HepG2 (cell line): ENCODE results near the gene METRN. TPM values are rescaled to one million over a fixed set of nuclear protein-coding genes. Genes with fewer than 3 reads are reported as not detected.

ENCODE experiments used
- AKAP8 ChIP-seq: sonication (generic); formaldehyde crosslinking; IDR thresholded peaks from 2 replicates; pipeline ENCODE4 v1.5.1; 2020; ENCODE audit warnings: mild to moderate bottlenecking, missing genetic modification reagents
- ARNT2 ChIP-seq: sonication (generic); formaldehyde crosslinking; IDR thresholded peaks from 2 replicates; pipeline ENCODE4 v1.8.0; 2022; ENCODE audit warnings: mild to moderate bottlenecking, low read depth, missing genetic modification reagents, moderate library complexity
- ATF7-NPFF ChIP-seq: sonication (generic); formaldehyde crosslinking; IDR thresholded peaks from 2 replicates; pipeline ENCODE4 v1.8.1; 2023; ENCODE audit warnings: mild to moderate bottlenecking, low read depth, missing genetic modification reagents, moderate library complexity
- CENPBD1 ChIP-seq: sonication (generic); formaldehyde crosslinking; IDR thresholded peaks from 2 replicates; pipeline ENCODE4 v1.8.0; 2022; ENCODE audit warnings: missing genetic modification reagents, low read depth, mild to moderate bottlenecking, borderline replicate concordance
- CHD4 ChIP-seq: fragments of 200-600 bp; sonication (generic); IDR thresholded peaks from 2 replicates; pipeline ENCODE4 v1.7.0; 2017; ENCODE audit warnings: mild to moderate bottlenecking, low read length, borderline replicate concordance
- DMAP1 ChIP-seq: IDR thresholded peaks from 2 replicates; pipeline ENCODE4 v1.6.1; 2016
- DNMT3B ChIP-seq: conservative IDR thresholded peaks from 2 replicates; pipeline ENCODE4 v1.6.1; 2016; ENCODE audit warnings: missing biosample characterization, control low read depth
- GABPA ChIP-seq, 2 experiments: IDR thresholded peaks; 2 replicates each; pipeline ENCODE4 v1.6.1; 2011 to 2016; ENCODE audit warnings: low read depth in 2 of 2, low read length in 1 of 2, missing biosample characterization in 1 of 2, missing genetic modification characterization in 1 of 2
- HCFC1 ChIP-seq: fragments of 150-350 bp; IDR thresholded peaks from 2 replicates; pipeline ENCODE4 v1.6.1; 2014; ENCODE audit warnings: low read depth, low read length
- HNF4G ChIP-seq, 2 experiments: sonication (generic) in 1 of 2; formaldehyde crosslinking in 1 of 2; IDR thresholded peaks; 2 replicates each; pipeline versions ENCODE4 v1.4.0 to v1.6.1; 2011 to 2020; ENCODE audit warnings: borderline replicate concordance in 2 of 2, low read depth in 2 of 2, mild to moderate bottlenecking in 2 of 2, low read length in 1 of 2, missing genetic modification reagents in 1 of 2, moderate library complexity in 1 of 2
- KLF6 ChIP-seq: IDR thresholded peaks from 2 replicates; pipeline ENCODE4 v1.8.0; 2016; ENCODE audit warnings: missing biosample characterization, missing genetic modification reagents
- REL ChIP-seq: sonication (generic); formaldehyde crosslinking; conservative IDR thresholded peaks from 2 replicates; pipeline ENCODE4 v1.8.0; 2022; ENCODE audit warnings: mild to moderate bottlenecking, missing genetic modification reagents, moderate library complexity
- SCMH1 ChIP-seq: sonication (generic); formaldehyde crosslinking; IDR thresholded peaks from 2 replicates; pipeline ENCODE4 v1.9.0; 2021; ENCODE audit warnings: missing genetic modification reagents, mild to moderate bottlenecking, borderline replicate concordance
- SPEN ChIP-seq: sonication (generic); formaldehyde crosslinking; IDR thresholded peaks from 2 replicates; pipeline ENCODE4 v1.5.1; 2020; ENCODE audit warnings: low read depth, mild to moderate bottlenecking, missing genetic modification reagents
- SSRP1 ChIP-seq: IDR thresholded peaks from 2 replicates; pipeline ENCODE4 v1.6.1; 2016; ENCODE audit warnings: control low read depth
- ZBTB38 ChIP-seq: sonication (generic); formaldehyde crosslinking; IDR thresholded peaks from 2 replicates; pipeline ENCODE4 v1.5.1; 2020; ENCODE audit warnings: mild to moderate bottlenecking, missing genetic modification reagents
- ZFP82 ChIP-seq: sonication (generic); formaldehyde crosslinking; IDR thresholded peaks from 2 replicates; pipeline ENCODE4 v1.5.1; 2020; ENCODE audit warnings: mild to moderate bottlenecking, missing genetic modification reagents, borderline replicate concordance
- ZNF546 ChIP-seq: sonication (generic); formaldehyde crosslinking; conservative IDR thresholded peaks from 2 replicates; pipeline ENCODE4 v1.8.1; 2023; ENCODE audit warnings: mild to moderate bottlenecking, missing genetic modification reagents
- ZNF549 ChIP-seq: sonication (generic); formaldehyde crosslinking; IDR thresholded peaks from 2 replicates; pipeline ENCODE4 v1.5.0; 2020; ENCODE audit warnings: missing genetic modification reagents
- ZNF746 ChIP-seq: sonication (generic); formaldehyde crosslinking; IDR thresholded peaks from 2 replicates; pipeline ENCODE4 v1.8.0; 2022; ENCODE audit warnings: mild to moderate bottlenecking, missing genetic modification reagents
- ZNF816 ChIP-seq: sonication (generic); formaldehyde crosslinking; IDR thresholded peaks from 2 replicates; pipeline ENCODE4 v1.8.0; 2022; ENCODE audit warnings: missing genetic modification reagents, mild to moderate bottlenecking, borderline replicate concordance
- polyA plus RNA-seq, 8 experiments: library from polyadenylated mRNA; depleted of rRNA in 3 of 8; stranded (reverse) in 7 of 8; unstranded in 1 of 8; fragments of >200 nt; fragmentation: Illumina TruSeq in 4 of 8; extraction: Trizol in 4 of 8; gene quantifications; 2 replicates each; pipeline versions ENCODE4 v1.2.1 to v1.2.3, GENCODE V29; 2011 to 2016; ENCODE audit warnings: low read depth in 4 of 8, missing spikeins in 1 of 8, mixed read lengths in 1 of 8; ENCODE audit not compliant: insufficient read depth in 1 of 8
- total RNA-seq, 5 experiments: library from RNA; depleted of rRNA; stranded (reverse); fragments of >200 nt; fragmentation: Illumina TruSeq; extraction: Trizol; gene quantifications; 2 replicates each; pipeline ENCODE4 v1.2.3, GENCODE V29; 2016; ENCODE audit warnings: low read depth in 1 of 5
- TF ChIP-seq, protein P1 (sequence below): sonication (generic); formaldehyde crosslinking; IDR thresholded peaks from 2 replicates; pipeline ENCODE4 v1.5.0; 2020; ENCODE audit warnings: mild to moderate bottlenecking, missing genetic modification reagents
- TF ChIP-seq, protein P2 (sequence below): sonication (generic); formaldehyde crosslinking; IDR thresholded peaks from 2 replicates; pipeline ENCODE4 v1.8.0; 2022; ENCODE audit warnings: mild to moderate bottlenecking, missing genetic modification reagents; ENCODE audit not compliant: insufficient replicate concordance
- TF ChIP-seq, protein P3 (sequence below): sonication (generic); formaldehyde crosslinking; IDR thresholded peaks from 2 replicates; pipeline ENCODE4 v1.8.1; 2023; ENCODE audit warnings: mild to moderate bottlenecking, missing genetic modification reagents

The METRN gene
- total and polyA plus RNA-seq, 2 of the 13 experiments (the other 11 are each of a cell fraction or from before 2014, with no cell fraction given): 25.5 to 46.1 TPM

GRCh38 chr16:667780-668518 is 47.0 kb upstream of the METRN start, which contains the start of gene RHOT2 (continued):
- TF ChIP-seq ARNT2 (CRISPR knock-in tag): peak; percentile 91; the same call in 1 of the 2 replicates
- 0 out of 2 replicates have a peak, but pooled peaks have one; percentile 72 for TF ChIP-seq SSRP1 (CRISPR knock-in tag)
- TF ChIP-seq ZNF746 (CRISPR knock-in tag): peak; percentile 82; the same call in 1 of the 2 replicates
- 0 out of 2 replicates have a peak, but pooled peaks have one; percentile 72 for TF ChIP-seq AKAP8
- no peak for TF ChIP-seq ZNF816 (CRISPR knock-in tag)
- no peak for TF ChIP-seq ZNF549
- TF ChIP-seq DMAP1: peak; percentile 38; the same call in 1 of the 2 replicates
- TF ChIP-seq CHD4: no peak
- TF ChIP-seq, protein P1, sequence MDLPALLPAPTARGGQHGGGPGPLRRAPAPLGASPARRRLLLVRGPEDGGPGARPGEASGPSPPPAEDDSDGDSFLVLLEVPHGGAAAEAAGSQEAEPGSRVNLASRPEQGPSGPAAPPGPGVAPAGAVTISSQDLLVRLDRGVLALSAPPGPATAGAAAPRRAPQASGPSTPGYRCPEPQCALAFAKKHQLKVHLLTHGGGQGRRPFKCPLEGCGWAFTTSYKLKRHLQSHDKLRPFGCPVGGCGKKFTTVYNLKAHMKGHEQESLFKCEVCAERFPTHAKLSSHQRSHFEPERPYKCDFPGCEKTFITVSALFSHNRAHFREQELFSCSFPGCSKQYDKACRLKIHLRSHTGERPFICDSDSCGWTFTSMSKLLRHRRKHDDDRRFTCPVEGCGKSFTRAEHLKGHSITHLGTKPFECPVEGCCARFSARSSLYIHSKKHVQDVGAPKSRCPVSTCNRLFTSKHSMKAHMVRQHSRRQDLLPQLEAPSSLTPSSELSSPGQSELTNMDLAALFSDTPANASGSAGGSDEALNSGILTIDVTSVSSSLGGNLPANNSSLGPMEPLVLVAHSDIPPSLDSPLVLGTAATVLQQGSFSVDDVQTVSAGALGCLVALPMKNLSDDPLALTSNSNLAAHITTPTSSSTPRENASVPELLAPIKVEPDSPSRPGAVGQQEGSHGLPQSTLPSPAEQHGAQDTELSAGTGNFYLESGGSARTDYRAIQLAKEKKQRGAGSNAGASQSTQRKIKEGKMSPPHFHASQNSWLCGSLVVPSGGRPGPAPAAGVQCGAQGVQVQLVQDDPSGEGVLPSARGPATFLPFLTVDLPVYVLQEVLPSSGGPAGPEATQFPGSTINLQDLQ (CRISPR knock-in tag): no peak; the same call in 1 of the 2 replicates
- TF ChIP-seq REL: 0 out of 2 replicates have a peak, but pooled peaks have one; percentile 6
- TF ChIP-seq HCFC1: peak; percentile 73
- no peak for TF ChIP-seq ZFP82 (CRISPR knock-in tag)
- no peak for TF ChIP-seq ZNF546
- no peak; the same call in 1 of the 2 replicates for TF ChIP-seq CENPBD1
- TF ChIP-seq KLF6 (CRISPR knock-in tag): 0 out of 2 replicates have a peak, but pooled peaks have one; percentile 58
- peak; percentile 99 for TF ChIP-seq SPEN (CRISPR knock-in tag)
- no peak for TF ChIP-seq DNMT3B (CRISPR knock-in tag)
- TF ChIP-seq SCMH1: no peak
- TF ChIP-seq HNF4G (IDR thresholded peaks at IDR 0.05; ENCODE audit: borderline replicate concordance, low read depth, low read length): peak; percentile 8; the same call in 1 of the 2 replicates
- peak; percentile 73; the same call in 1 of the 2 replicates for TF ChIP-seq HNF4G (CRISPR knock-in tag; IDR thresholded peaks at IDR 0.05; ENCODE audit: borderline replicate concordance, low read depth)
- peak; percentile 98 for TF ChIP-seq GABPA (IDR thresholded peaks at IDR 0.05; ENCODE audit: low read depth, low read length)
- TF ChIP-seq GABPA (CRISPR knock-in tag; IDR thresholded peaks at IDR 0.05; ENCODE audit: low read depth): peak; percentile 88
- TF ChIP-seq ATF7-NPFF (CRISPR knock-in tag): peak; percentile 86; the same call in 1 of the 2 replicates
- TF ChIP-seq, protein P2, sequence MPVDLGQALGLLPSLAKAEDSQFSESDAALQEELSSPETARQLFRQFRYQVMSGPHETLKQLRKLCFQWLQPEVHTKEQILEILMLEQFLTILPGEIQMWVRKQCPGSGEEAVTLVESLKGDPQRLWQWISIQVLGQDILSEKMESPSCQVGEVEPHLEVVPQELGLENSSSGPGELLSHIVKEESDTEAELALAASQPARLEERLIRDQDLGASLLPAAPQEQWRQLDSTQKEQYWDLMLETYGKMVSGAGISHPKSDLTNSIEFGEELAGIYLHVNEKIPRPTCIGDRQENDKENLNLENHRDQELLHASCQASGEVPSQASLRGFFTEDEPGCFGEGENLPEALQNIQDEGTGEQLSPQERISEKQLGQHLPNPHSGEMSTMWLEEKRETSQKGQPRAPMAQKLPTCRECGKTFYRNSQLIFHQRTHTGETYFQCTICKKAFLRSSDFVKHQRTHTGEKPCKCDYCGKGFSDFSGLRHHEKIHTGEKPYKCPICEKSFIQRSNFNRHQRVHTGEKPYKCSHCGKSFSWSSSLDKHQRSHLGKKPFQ (CRISPR knock-in tag): peak; percentile 79
- TF ChIP-seq, protein P3, sequence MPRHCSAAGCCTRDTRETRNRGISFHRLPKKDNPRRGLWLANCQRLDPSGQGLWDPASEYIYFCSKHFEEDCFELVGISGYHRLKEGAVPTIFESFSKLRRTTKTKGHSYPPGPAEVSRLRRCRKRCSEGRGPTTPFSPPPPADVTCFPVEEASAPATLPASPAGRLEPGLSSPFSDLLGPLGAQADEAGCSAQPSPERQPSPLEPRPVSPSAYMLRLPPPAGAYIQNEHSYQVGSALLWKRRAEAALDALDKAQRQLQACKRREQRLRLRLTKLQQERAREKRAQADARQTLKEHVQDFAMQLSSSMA (CRISPR knock-in tag): peak; percentile 75; the same call in 1 of the 2 replicates
- TF ChIP-seq ZBTB38 (CRISPR knock-in tag): peak; percentile 92
